NB4 (cell line): ENCODE data around the gene FXR1.

Experiments
- CTCF ChIP-seq: IDR thresholded peaks from one replicate; pipeline ENCODE4 v1.5.1; 2012; ENCODE audit warnings: low read depth, low read length
- POLR2A ChIP-seq: IDR thresholded peaks from 2 replicates; pipeline ENCODE4 v1.6.1; 2011; ENCODE audit warnings: mild to moderate bottlenecking; ENCODE audit not compliant: insufficient read length; ENCODE audit errors: extremely low read depth

GRCh38 chr3:180871901-180872300, 40.6 kb upstream of the FXR1 start:
- TF ChIP-seq CTCF (no peak), POLR2A (no peak)
